Choroid plexus epithelial cell (primary cell): ENCODE results near the gene CRADD.
"Not testable (repeated sequence)": the region's sequence is repeated elsewhere in the genome, so short reads cannot be mapped to it uniquely, and the experiment has no call there.

Experiments used
- DNase-seq: peaks from one replicate; pipeline ENCODE4 v3.0.0-alpha.2; 2010; ENCODE audit warnings: low read depth
- H3K4me3 ChIP-seq: 2 replicates; pipeline ENCODE4 v1.5.1; 2011; ENCODE audit warnings: low read depth, mild to moderate bottlenecking, control low read depth, low read length, moderate library complexity
- CTCF ChIP-seq: conservative IDR thresholded peaks from 2 replicates; pipeline ENCODE4 v1.5.1; 2011; ENCODE audit warnings: low read depth, mild to moderate bottlenecking, control low read depth, inconsistent platforms, low read length, moderate library complexity

Gene CRADD

GRCh38 chr12:93918262-93918661 lies 241.1 kb downstream of the CRADD start:
- H3K4me3 ChIP-seq, result no peak overlapping the region
- DNase-seq, result peak; percentile 38
- TF ChIP-seq CTCF, result no peak

- TF ChIP-seq CTCF, result no peak
- DNase-seq, result no peak
Measured at GRCh38 chr12:93918900-93919299, 241.7 kb downstream of the CRADD start.

DNA sequence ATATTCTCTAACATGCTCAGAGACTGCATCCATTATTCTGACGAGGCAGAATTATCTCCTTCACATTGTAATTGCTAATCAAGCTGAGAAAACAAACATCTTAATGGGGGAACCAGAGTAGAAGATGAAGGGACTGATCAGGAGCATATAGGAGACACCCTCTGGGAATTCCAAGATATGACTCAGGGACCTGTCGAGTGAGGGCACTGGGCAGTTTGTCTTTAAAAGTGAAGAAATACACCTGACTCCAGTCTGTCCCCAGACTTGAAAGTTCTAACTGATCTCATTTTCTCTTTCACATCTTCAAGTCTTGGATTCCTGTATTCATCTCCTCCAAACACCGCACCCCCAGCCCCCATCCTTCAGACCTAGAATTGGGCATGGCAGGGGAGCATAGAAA lies 244.3 kb downstream of the CRADD start:
- no peak for DNase-seq
- no peak overlapping the region for H3K4me3 ChIP-seq
- no peak for TF ChIP-seq CTCF

More at GRCh38 chr12:93918900-93919299, 241.7 kb downstream of the CRADD start:
- H3K4me3 ChIP-seq, result no peak overlapping the region

GRCh38 chr12:93922583-93923006 lies 245.4 kb downstream of the CRADD start:
- DNase-seq, result no peak
- TF ChIP-seq CTCF, result no peak

DNA sequence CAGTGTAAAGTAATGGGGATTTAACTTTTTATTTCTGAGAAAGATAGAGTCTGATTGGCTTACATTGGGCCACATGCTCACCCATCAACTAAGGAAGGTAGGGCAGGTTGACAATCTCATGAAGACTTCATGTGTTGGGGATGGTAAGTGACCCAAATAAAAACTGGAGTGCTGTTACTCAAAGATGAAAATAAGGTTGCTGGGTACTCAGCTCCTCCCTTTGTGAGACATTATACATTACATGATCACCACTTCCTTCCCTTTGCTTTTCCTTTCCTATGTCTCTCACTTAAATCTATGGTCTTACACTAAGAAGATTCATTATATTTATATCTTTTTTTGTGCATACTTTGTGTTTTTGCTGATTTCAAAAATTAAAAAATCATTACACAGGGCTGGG lies 247.2 kb downstream of the CRADD start:
- no peak for DNase-seq
- no peak overlapping the region for H3K4me3 ChIP-seq
- no peak for TF ChIP-seq CTCF

More at GRCh38 chr12:93922583-93923006, 245.4 kb downstream of the CRADD start:
- no peak overlapping the region for H3K4me3 ChIP-seq

DNA sequence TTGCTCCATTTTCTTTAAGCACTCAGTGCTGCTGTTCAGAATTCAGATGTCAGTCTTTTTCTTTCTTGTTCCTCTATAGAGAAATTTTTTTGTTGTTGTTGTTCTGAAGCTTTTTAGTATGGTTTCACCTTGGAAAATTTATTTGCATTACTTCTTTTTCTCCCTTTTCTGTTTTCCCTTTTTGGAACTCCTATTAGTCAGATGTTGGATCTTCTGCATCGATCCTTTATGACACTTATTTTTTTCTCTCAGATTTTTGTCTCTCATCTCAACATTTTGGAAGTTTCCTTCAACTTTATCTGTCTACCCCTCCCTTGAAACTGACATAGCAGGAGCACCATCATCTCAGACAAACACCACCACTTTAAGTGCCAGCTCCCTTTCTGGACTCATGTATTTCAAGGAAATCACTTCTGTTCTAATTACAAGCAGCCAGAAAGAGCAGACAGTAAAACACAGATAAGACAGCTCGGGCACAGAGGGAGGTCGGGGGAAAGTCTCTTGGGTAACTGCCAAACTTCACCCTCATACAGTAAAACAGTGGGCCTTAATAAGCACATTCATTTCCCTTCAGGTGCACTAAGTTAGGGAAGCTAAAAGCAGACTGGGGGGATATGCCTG lies 248.5 kb downstream of the CRADD start:
- TF ChIP-seq CTCF, result no peak
- DNase-seq, result no peak
- no peak overlapping the region for H3K4me3 ChIP-seq

GRCh38 chr12:93926237-93926636 lies 249.1 kb downstream of the CRADD start:
- no peak for DNase-seq
- H3K4me3 ChIP-seq, result no peak overlapping the region
- no peak for TF ChIP-seq CTCF

DNA sequence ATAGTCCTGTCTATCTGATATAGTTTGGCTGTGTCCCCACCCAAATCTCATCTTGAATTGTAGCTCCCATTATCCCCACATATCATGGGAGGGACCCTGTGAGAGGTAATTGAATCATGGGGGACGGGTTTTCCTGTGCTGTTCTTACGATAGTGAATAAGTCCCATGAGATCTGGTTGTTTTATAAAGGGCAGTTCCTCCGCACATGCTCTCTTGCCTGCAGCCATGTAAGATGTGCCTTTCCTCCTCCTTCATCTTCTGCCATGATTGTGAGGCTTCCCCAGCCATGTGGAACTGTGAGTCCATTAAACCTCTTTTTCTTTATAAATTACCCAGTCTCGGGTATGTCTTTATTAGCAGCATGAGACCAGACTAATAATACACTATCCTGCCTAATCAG lies 251.9 kb downstream of the CRADD start:
- not testable (repeated sequence) for H3K4me3 ChIP-seq, DNase-seq
